Stimulated activated CD4-positive, alpha-beta T cell treated with anti-CD3 and anti-CD28 coated beads, Interleukin-2, amount 100 ng/mL, for 4 hours (primary cell): ENCODE results near the gene TNFRSF14.
A peak's percentile ranks its signal among the peaks of the same experiment; 100 is the strongest.
"Not testable (repeated sequence)": the region's sequence is repeated elsewhere in the genome, so short reads cannot be mapped to it uniquely, and the experiment has no call there.

Source experiments
- DNase-seq: peaks from one replicate; pipeline ENCODE4 v3.0.0-alpha.2; 2020; ENCODE audit warnings: low read depth

TNFRSF14 gene

DNA sequence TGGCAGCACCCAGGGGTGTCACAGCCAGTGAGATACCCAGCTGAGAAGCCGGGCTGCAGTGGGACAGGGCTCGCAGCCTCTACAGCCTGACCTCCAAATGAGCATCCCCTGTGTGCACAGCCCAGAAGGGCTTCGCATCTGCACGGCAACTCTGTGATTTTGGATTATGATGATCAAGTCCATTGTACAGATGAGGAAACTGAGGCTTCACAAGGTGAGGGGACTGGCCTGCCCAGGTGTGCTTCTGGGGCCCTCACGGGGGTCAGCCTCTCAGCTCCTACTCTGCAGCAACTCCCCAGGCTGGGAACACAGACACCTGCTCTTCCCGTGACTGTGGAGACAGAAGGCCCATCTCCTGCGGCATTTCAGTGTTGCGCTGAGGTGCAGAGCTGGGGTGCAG, 17.3 kb upstream of the TNFRSF14 start:
- DNase-seq, result no peak

GRCh38 chr1:2539312-2539907, 16.8 kb upstream of the TNFRSF14 start:
- no peak for DNase-seq

DNA sequence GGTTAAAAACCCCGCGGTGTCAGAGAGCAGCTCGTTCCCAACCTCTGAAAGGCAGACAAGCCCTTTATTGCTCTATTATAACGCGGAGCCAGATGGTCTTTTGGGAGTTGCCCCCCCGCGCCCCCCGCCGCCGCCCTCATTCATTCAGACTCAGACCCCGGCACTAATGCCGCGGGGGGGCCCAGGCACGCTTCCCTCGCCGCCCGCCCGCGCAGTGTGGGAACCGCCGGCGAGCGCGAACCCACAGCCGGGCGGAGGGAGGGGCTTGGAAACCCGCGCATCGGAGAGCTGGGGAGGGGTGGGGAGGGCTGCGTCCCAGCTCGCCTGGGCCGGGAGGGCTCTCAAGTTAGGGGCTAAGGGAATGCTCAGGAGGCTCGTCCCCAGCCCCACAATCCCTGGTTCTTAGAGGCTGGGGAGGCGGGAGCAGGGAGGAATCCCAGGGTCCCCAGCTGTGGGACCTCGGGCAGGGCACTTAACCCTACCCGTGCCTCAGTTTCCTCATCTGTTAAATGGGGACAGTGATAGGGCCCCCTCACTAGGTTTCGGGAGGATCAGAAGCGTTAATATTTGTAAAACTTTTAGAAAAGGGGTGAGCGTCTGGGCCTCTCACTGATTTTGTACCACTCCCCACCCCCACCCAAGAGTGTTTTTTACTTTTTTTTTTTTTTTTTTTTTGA, 15.2 kb upstream of the TNFRSF14 start:
- no peak for DNase-seq

DNA sequence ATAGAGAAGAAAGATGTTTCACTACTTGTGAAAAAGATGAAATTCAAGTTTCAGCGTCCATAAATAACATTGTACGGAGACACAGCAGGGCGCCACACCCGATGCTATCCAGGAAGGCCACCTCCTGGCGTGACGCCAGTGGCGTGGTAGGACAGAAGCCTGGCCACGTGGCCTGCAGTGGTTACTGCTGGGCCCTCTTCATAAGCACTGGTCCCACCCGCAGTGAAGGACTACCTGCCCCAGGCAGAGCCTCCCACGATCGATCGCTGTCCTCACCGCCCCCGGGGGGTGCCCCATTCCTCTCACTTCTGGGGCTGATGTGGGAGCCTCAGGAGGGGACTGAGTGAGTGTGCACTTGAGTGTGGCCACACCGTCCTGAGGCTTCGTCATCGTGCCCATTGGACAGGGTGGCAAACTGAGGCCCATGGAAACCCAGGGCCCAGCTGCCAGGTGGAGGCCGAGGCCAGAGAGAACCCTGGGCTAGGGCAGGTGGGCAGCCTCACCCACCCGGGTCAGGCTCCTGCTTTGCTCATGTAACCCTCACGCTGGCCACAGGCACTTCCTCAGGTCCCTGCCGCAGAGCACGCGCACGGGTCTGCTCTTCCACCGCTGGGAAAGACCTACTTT, 14.4 kb upstream of the TNFRSF14 start:
- DNase-seq, result no peak

DNA sequence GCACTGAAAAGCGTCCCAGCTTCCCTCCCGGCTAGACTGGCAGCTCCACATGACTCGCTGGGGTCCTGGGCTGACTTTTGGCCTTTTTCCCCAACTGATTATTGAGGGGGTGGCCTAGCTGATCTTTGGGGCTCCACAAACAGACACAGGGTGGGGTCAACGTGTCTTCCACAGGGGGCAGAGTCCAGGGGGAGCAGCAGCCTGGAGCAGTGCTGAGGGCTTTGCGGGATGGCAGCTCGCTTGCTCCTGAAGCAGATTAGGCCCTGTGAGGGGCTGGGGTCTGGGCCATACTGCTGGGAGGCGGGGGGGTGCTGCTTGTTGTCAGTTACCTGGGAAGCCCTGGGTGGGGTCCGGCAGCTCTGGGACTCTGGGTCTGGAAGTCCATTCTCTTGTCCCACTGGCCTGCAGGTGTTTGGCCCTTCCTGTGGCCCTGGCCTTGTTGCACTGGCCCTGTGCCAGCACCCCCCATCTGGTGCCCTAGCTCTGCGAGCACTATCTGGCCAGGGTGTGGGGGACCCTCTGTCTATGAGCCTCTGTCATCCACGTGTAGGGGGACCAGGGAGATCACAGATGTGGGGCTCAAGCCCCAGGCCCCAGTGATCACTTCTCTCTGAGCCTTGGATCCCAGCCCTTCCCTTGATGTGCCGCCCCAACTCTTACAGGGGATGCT, 13.8 kb upstream of the TNFRSF14 start:
- DNase-seq, result no peak

GRCh38 chr1:2543543-2544092, 12.6 kb upstream of the TNFRSF14 start:
- no peak for DNase-seq

- no peak for DNase-seq
These were observed 11.9 kb upstream of the TNFRSF14 start for GRCh38 chr1:2544093-2544874.

GRCh38 chr1:2544875-2545640, 11.1 kb upstream of the TNFRSF14 start:
- no peak for DNase-seq

- DNase-seq, result peak; percentile 85
These were observed 10.2 kb upstream of the TNFRSF14 start for GRCh38 chr1:2545754-2546514.

DNA sequence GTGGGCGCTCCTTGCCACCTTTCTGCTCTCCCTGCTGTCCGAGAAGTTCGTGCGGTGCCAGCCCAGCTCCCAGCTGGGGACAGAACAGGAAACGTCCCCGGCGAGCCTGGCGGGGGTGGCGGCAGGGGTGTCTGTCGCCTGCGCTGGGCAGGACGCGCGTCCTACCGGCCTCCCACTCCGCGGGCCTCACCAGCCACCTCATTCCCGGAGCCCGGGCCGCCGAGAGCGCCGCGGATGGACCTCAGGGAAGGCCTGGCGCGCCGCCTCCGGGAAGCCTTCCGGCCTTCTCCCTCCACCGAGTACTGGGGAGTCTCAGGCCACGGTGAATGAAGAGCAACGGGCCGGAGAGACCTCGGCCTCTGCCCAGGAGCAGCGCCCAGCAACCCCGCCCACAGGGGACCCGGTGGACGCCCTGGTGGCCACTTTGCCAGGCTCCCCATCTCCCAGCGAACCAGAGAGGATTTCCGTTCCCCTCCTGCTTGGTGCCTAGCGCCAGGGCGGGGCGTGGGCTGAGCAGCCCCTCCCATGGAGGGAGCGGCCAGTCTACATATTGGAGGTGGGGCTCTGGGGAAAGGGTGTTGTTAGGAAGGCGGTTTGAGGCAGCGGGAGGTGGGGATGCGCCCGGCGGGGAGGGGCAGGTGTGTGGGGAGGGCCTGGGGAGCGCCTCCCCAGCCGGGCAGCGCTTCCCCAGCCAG, 9.5 kb upstream of the TNFRSF14 start:
- peak; percentile 74 for DNase-seq

DNA sequence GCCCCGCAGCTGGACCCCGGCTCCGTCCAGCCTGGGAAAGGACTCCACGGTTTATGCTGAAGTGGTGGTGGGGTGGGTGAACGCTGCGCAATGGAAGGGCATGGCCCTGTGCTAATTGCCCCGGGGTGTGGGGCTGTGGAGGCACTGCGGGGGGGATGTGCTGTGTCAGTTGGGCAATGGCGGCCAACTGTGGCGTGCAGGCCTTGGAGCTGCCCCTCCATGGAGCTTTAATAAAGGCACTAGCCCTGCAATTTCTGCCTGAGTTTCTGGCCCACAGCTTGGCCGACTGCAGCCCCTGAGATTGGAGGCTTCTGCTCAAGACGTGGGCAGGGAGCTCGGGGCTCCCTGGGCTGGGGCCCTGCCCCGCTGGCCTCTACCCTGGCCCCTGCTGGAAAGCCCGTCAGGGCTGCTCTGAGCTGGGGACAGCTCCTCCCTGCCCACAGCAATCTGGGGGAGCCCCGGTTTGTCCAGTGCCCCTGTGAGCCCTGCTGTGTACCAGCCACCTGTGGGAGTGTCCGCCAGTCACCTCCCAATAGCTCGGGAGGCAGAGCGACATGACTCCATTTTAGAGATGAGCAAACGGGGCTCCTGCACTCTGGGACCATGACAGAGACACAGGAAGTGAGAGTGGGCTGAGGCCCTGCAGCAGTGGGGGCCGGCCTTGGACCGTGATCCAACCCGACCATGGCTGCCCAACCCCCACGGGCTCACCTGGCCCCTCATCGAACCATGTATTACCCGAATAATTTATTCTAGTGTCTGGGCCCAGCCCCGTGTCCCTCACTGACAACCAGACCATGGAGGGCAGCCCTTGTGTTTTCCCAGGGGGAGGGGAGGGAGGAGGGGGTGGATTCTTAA, 8.7 kb upstream of the TNFRSF14 start:
- DNase-seq, result no peak

DNA sequence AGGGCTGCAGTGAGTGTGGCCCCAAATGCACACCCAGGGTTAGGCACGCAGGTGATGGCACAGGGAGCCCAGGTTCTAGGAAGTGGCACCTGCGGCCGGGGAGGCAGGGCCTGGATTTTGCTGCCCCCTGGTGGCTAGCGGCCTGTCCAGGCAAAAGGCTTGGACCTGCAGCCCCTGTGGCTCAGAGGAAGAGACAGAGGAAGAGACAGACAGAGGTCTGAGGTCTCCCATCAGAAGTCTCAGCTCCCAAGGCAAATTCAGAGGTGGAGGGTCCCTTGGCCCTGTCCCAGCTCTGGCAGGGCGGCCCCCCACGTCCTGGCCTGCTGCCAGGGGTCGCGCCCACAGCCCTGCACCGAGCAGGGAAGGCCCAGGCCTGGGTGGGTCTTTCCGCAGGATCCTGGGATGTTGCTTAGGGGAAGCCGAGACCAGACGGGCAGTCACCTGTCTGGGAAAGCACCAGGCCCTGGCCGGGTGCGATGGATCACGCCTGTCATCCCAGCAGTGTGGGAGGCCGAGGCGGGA, 8.0 kb upstream of the TNFRSF14 start:
- peak; percentile 77 for DNase-seq

- not testable (repeated sequence) for DNase-seq
These were observed 6.7 kb upstream of the TNFRSF14 start for GRCh38 chr1:2549367-2550029.

- DNase-seq, result not testable (repeated sequence)
These were observed 5.8 kb upstream of the TNFRSF14 start for GRCh38 chr1:2550309-2550861.

DNA sequence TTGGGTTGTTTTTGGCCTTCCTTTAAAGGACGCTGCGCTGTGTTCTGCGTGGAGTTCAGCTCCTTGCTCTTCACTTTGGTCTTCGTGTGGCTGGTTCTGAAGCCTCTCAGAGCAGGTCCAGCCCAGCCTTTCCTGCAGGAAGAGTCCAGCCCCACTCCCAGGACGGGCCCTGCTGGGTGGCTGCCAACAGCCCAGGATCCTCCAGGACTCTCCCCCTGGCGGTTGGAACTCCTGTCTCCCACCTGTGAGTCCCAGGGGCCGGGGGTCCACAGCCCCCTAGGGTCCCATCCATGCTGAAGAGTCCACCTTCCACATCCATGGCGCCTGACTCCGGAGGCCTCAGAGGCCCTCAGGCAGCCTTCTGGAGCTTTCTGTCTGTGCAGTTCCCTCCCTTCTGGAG, 4.6 kb upstream of the TNFRSF14 start:
- DNase-seq, result not testable (repeated sequence)

DNA sequence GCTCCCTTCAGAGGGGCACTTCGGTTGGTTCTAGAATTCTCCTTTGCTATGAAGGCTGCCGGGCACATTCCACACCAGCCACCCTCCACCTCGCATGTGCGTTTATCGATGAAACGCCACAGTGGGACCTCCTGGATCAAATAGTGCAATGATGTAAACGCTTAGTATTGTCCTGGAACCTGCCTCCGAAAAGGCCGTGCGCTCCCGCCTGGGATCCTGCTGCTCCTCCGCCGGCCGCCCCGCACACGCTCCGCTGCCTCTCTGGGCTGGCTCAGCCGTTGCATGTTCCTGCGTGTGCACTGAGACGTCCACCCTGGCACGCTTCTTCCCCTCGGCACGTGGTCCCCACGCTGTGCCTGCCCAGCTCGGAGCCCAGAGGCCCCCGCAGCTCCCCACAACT, 4.0 kb upstream of the TNFRSF14 start:
- DNase-seq, result no peak

DNA sequence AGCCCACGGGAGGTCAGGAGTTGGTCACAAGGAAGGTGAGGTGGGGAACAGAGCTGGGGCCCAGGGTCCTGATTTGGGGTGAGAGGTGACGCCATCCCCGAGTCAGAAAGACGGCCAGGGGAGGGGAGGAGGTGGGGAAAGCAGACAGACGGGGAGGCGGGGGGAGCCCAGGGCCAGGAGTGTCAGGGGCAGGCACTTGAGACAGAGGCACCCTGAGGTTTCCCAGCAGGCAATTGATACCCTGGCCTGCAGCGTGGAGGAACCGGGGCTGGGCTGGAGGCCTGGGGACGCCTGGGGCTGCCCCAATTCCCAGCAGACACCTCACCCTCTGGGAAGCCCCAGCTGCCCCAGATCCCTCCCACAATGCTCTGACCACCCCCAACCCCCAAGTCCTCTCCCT, 3.1 kb upstream of the TNFRSF14 start:
- DNase-seq, result not testable (repeated sequence)
